Neural progenitor cell (in vitro differentiated cells): Measurements from ENCODE around the gene HNRNPDL. TPM values are rescaled to one million over a fixed set of nuclear protein-coding genes. Genes with fewer than 3 reads are reported as not detected.

Source experiments
- DNase-seq: peaks from one replicate; pipeline ENCODE4 v3.0.0-alpha.2; 2016; ENCODE audit warnings: low spot score
- H2AFZ ChIP-seq: fragments of 200-600 bp; sonication (generic); replicated peaks from 2 replicates; pipeline ENCODE4 v1.6.1; 2016; ENCODE audit warnings: antibody characterized with exemption
- H3F3A ChIP-seq: fragments of 200-600 bp; sonication (generic); 2 replicates; pipeline ENCODE4 v1.6.1; 2016; ENCODE audit warnings: antibody characterized with exemption, low read depth
- H3K27ac ChIP-seq: fragments of 200-600 bp; sonication (generic); 2 replicates; pipeline ENCODE4 v1.5.1; 2016; ENCODE audit warnings: mild to moderate bottlenecking
- H3K27me3 ChIP-seq: fragments of 200-600 bp; sonication (generic); 2 replicates; pipeline ENCODE4 v1.6.1; 2016; ENCODE audit warnings: mild to moderate bottlenecking, moderate library complexity
- H3K36me3 ChIP-seq: fragments of 200-600 bp; sonication (generic); 2 replicates; pipeline ENCODE4 v1.5.1; 2016
- H3K4me1 ChIP-seq: fragments of 200-600 bp; sonication (generic); 2 replicates; pipeline ENCODE4 v1.6.1; 2016; ENCODE audit warnings: mixed run types
- H3K4me2 ChIP-seq: fragments of 200-600 bp; sonication (generic); 2 replicates; pipeline ENCODE4 v1.6.1; 2016
- H3K4me3 ChIP-seq: fragments of 200-600 bp; sonication (generic); 2 replicates; pipeline ENCODE4 v1.5.1; 2016
- H3K79me2 ChIP-seq: fragments of 200-600 bp; sonication (generic); 2 replicates; pipeline ENCODE4 v1.6.1; 2016; ENCODE audit warnings: low read depth
- H3K9ac ChIP-seq: fragments of 200-600 bp; sonication (generic); 2 replicates; pipeline ENCODE4 v1.6.1; 2016
- H3K9me3 ChIP-seq: fragments of 200-600 bp; sonication (generic); 2 replicates; pipeline ENCODE4 v1.5.1; 2016; ENCODE audit warnings: low read depth
- H4K20me1 ChIP-seq: fragments of 200-600 bp; sonication (generic); 2 replicates; pipeline ENCODE4 v1.6.1; 2016; ENCODE audit warnings: low read depth
- H3K27ac Mint-ChIP-seq: 3 replicates; pipeline ENCODE4 v1.8.0; 2021; ENCODE audit warnings: mixed read lengths
- H3K27me3 Mint-ChIP-seq: 2 replicates; pipeline ENCODE4 v1.8.0; 2022; ENCODE audit warnings: low read depth, mild to moderate bottlenecking, inconsistent platforms, moderate library complexity, mixed read lengths; ENCODE audit not compliant: insufficient read depth
- H3K36me3 Mint-ChIP-seq: 3 replicates; pipeline ENCODE4 v1.8.0; 2021; ENCODE audit warnings: mixed read lengths
- H3K4me1 Mint-ChIP-seq: 3 replicates; pipeline ENCODE4 v1.8.0; 2021; ENCODE audit warnings: mixed read lengths
- H3K4me3 Mint-ChIP-seq: 3 replicates; pipeline ENCODE4 v1.8.0; 2021; ENCODE audit warnings: mild to moderate bottlenecking, moderate library complexity, mixed read lengths
- H3K9me3 Mint-ChIP-seq: 3 replicates; pipeline ENCODE4 v1.8.0; 2020; ENCODE audit warnings: mixed read lengths
- CTCF ChIP-seq: fragments of 200-600 bp; sonication (generic); IDR thresholded peaks from 2 replicates; pipeline ENCODE4 v1.5.1; 2017; ENCODE audit warnings: antibody characterized with exemption, mild to moderate bottlenecking
- EZH2 ChIP-seq: fragments of 200-600 bp; sonication (generic); IDR thresholded peaks from 2 replicates; pipeline ENCODE4 v1.6.1; 2017; ENCODE audit warnings: antibody characterized with exemption, mild to moderate bottlenecking, moderate library complexity
- EZH2phosphoT487 ChIP-seq: fragments of 200-600 bp; sonication (generic); IDR thresholded peaks from 2 replicates; pipeline ENCODE4 v1.6.1; 2017; ENCODE audit warnings: antibody characterized with exemption
- total RNA-seq: library from RNA; depleted of rRNA; stranded (reverse); fragments of >200 nt; gene quantifications from 2 replicates; pipeline ENCODE4 v1.2.3, GENCODE V29; 2015; ENCODE audit warnings: low replicate concordance

HNRNPDL gene
- total RNA-seq, 1 donor from 2014 or later, result 699 TPM

- H3F3A ChIP-seq, result no peaks in the 10 kb centered on the region
- Mint-ChIP-seq H3K27ac (no peak overlapping the region), H3K4me3 (no peak overlapping the region), H3K27me3 (peaks cover 2% of the 10 kb centered on the region), H3K9me3 (no peaks in the 10 kb centered on the region), H3K4me1 (peaks cover 4% of the 10 kb centered on the region), H3K36me3 (peaks cover 43% of the 10 kb centered on the region)
- H3K4me3 ChIP-seq, result no peak overlapping the region
- peaks cover 7% of the 10 kb centered on the region for H3K36me3 ChIP-seq
- no peak overlapping the region for H3K27ac ChIP-seq
- no peaks in the 10 kb centered on the region for H3K27me3 ChIP-seq
- TF ChIP-seq EZH2, result no peak
- TF ChIP-seq EZH2phosphoT487, result no peak
- TF ChIP-seq CTCF, result no peak
- H3K9ac ChIP-seq, result no peak overlapping the region
- no peaks in the 10 kb centered on the region for H4K20me1 ChIP-seq
- peaks cover 61% of the 10 kb centered on the region for H3K79me2 ChIP-seq
- DNase-seq, result no peak
- H2AFZ ChIP-seq, result no peak overlapping the region
- no peak overlapping the region for H3K4me2 ChIP-seq
- no peaks in the 10 kb centered on the region for H3K4me1 ChIP-seq
- no peaks in the 10 kb centered on the region for H3K9me3 ChIP-seq
Measured at GRCh38 chr4:82450966-82451755, 20.9 kb upstream of the HNRNPDL start.

GRCh38 chr4:82447886-82448285, 17.6 kb upstream of the HNRNPDL start:
- H3K36me3 Mint-ChIP-seq, result peaks cover 44% of the 10 kb centered on the region
- TF ChIP-seq CTCF, result no peak
- Histone ChIP-seq H3K4me3 (no peak overlapping the region), H2AFZ (no peak overlapping the region), H3F3A (no peaks in the 10 kb centered on the region), H3K27me3 (no peaks in the 10 kb centered on the region), H3K4me2 (no peak overlapping the region), H4K20me1 (no peaks in the 10 kb centered on the region), H3K79me2 (peaks cover 74% of the 10 kb centered on the region), H3K36me3 (peaks cover 5% of the 10 kb centered on the region), H3K4me1 (no peaks in the 10 kb centered on the region), H3K9ac (no peak overlapping the region), H3K9me3 (no peaks in the 10 kb centered on the region), H3K27ac (no peak overlapping the region)
- H3K9me3 Mint-ChIP-seq, result no peaks in the 10 kb centered on the region
- no peaks in the 10 kb centered on the region for H3K4me1 Mint-ChIP-seq
- H3K27ac Mint-ChIP-seq, result peak overlapping the region; percentile 43
- peaks cover 2% of the 10 kb centered on the region for H3K27me3 Mint-ChIP-seq
- no peak for DNase-seq
- H3K4me3 Mint-ChIP-seq, result no peak overlapping the region

GRCh38 chr4:82439088-82439487, 8.8 kb upstream of the HNRNPDL start:
- DNase-seq, result no peak
- Mint-ChIP-seq H3K27ac (no peak overlapping the region), H3K27me3 (peaks cover 2% of the 10 kb centered on the region), H3K4me3 (no peak overlapping the region), H3K36me3 (peaks cover 44% of the 10 kb centered on the region), H3K4me1 (no peaks in the 10 kb centered on the region), H3K9me3 (no peaks in the 10 kb centered on the region)
- TF ChIP-seq EZH2 (no peak), CTCF (no peak), EZH2phosphoT487 (no peak)
- Histone ChIP-seq H2AFZ (no peak overlapping the region), H3K27ac (no peak overlapping the region), H3K4me1 (peaks cover 14% of the 10 kb centered on the region), H3F3A (peaks cover 14% of the 10 kb centered on the region), H3K9me3 (no peaks in the 10 kb centered on the region), H3K27me3 (no peaks in the 10 kb centered on the region), H3K4me3 (no peak overlapping the region), H4K20me1 (peaks cover 51% of the 10 kb centered on the region), H3K79me2 (peaks cover 100% of the 10 kb centered on the region), H3K36me3 (peaks cover 4% of the 10 kb centered on the region), H3K9ac (no peak overlapping the region), H3K4me2 (no peak overlapping the region)
